GM19193 (cell line): Measurements from ENCODE around the gene GATD1.

ENCODE experiments used
- POLR2A ChIP-seq: IDR thresholded peaks from 4 replicates; pipeline ENCODE4 v1.6.1; 2011; ENCODE audit not compliant: insufficient read depth, insufficient read length; ENCODE audit errors: extremely low read depth

Gene GATD1

DNA sequence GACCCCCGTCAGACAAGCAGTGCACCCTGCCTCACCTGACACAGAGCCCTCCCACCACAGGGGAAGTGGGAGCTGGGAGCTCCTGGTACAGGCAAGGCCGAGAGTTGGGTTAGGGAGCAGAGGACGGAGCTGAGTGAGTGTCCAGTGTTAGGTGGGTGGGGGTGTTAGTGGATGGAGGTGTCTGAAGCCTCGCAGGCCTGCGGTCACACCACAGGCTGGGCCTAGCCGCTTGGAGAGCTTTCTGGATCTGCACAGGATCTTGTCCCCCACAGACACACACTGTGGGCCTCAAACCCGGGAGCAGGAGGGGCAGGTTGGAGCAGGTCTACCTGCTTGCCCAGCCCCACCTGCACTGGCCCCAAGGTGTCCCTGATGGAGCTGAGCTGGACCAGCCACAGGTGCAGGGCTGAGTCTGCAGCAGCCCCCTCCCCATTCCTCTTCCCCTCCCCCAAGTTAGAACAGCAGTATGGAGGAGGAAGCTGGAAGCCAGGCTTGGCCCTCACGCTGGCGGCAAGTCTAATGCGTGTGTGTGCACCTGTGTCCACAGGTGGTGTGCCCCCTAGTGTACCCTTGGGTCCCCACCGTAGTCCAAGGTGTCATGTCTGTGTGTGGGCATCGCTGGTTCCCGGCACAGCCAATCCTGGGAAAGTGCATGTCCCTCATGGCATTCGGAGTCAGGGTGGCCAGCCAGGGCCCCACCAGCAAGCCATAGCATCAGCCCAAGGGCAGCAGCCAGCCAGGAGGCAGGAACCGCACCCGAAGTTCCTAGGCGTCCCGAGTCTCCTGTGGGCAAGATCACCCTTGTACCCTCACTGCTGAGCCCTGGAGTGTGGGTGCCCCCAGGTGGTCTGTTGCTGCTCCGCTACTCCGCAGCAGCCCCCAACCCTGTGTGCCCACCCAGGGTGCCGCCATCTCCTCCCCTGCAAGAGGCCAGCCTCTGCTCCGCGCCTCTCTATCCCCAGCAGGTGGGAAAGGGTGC, 2.0 kb upstream of the GATD1 start:
- no peak for TF ChIP-seq POLR2A

DNA sequence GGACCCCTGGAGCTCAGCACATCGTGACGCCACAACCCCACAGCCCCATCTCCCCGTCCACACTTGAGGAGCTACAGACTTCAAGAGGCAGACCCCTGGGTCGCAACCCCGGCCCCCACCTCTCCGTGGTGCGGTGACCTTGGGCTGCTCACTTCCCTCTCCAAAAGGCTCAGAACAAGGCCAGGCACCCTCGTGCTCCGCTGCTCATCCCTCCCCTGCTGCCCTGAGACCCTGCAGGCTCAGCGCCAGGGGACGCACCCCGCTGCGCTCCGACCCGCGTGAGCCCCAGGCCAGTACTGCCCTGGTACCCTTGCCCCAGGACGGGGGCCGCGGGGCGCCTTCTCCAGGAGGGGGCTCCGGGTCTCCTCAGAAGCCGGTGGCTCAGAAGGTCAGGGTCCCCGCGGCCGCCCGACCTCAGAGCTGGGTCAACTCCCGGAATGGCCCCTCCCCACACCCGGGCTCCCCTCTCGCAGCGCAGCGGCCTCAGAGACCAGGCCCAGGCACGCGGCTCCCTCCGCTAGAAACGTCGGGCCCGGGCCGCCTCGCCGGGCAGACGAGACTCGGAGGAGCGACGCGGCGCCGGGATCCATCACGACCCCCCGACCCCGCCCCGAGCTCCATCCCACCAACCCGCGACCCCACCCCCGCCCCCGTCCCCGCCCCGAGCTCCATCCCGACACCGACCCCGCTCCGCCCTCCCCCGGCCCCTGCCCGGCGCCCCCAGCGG, 563 bp downstream of the GATD1 start:
- TF ChIP-seq POLR2A: no peak

DNA sequence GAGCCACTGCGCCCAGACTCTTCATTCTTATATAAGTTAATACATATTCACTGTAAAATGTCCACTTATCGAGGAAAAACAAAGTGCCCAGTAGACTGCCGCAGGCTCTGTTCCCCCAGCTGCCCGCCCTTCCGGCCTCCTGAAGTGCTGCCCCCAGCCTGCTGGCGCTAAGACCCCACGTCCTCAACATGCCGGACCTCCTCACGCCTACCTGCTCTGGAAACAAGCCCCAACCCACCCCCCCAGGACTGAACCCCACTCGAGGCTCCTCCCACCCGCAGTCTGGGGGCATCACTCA, 1.1 kb downstream of the GATD1 start:
- no peak for TF ChIP-seq POLR2A

DNA sequence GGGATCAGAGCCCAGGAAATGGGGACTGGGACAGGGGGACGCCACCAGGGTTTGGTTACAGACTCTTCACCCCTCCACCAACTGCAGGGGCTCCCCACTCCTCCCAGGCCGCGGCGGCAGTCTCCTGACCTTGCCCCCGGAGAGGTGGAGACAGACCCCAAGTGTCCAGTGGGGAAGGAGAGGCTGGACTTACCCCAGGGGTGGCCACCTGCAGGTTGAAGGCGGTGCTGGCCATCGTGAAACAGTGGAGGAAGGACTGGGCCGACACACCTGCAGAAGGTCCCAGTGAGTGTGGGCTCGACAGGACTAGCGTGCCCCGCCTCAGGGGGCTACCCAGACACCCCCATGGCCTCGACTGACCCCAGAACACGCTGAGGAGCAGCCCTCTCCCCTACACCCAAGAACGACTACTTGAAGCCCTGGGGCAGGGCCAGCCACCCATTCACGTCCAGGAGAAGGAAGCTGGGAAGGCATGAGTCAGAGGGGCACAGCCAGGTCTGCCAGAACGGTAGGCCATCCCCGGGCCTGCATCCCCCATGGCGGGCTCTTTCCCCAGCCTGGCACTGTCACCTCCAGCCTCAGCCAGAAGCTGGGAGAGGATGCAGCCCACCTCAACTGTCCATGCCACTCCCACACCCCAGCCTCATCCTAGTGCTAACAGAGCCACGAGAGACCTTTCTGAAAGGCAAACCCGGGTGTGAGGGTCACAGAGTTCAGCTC, 2.3 kb downstream of the GATD1 start:
- TF ChIP-seq POLR2A: no peak

DNA sequence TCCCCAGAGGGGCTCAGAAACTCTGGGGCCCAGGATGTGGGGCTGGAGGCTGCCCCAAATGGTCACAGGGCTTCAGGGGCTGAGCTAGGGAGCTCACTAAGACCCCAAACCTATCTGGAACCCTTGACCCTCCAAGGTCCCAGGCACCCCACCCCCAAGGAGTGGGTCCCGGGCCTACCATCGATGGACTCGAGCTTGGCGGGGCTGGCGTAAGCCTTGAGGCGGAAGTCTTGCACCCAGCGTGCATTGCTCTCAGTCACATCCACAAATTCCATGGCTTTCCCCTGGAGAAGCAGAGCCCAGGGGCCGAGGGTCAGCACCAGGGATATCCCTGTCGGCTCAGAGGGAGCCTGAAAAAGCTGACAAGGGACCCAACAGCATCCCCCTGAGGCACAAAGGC, 3.5 kb downstream of the GATD1 start:
- TF ChIP-seq POLR2A: no peak

DNA sequence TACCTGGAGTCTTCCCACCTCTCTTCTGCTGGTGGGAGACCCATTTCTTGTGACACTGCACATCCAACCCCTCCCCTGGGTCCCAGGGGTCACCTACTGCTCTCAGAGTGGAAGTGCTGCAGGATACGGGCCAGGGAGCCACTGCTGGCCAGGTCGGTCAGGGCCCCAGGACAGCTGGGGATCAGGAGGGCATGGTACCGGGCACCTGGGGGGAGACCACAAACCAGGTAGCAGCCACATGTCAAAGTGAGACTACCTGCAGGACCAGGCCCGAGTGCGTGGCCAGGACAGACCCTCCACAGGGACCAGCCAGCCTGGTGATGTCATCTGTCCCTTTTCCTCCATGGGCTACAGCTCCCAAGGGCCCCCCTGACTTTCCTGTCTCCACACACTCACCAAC, 3.9 kb downstream of the GATD1 start:
- no peak for TF ChIP-seq POLR2A

DNA sequence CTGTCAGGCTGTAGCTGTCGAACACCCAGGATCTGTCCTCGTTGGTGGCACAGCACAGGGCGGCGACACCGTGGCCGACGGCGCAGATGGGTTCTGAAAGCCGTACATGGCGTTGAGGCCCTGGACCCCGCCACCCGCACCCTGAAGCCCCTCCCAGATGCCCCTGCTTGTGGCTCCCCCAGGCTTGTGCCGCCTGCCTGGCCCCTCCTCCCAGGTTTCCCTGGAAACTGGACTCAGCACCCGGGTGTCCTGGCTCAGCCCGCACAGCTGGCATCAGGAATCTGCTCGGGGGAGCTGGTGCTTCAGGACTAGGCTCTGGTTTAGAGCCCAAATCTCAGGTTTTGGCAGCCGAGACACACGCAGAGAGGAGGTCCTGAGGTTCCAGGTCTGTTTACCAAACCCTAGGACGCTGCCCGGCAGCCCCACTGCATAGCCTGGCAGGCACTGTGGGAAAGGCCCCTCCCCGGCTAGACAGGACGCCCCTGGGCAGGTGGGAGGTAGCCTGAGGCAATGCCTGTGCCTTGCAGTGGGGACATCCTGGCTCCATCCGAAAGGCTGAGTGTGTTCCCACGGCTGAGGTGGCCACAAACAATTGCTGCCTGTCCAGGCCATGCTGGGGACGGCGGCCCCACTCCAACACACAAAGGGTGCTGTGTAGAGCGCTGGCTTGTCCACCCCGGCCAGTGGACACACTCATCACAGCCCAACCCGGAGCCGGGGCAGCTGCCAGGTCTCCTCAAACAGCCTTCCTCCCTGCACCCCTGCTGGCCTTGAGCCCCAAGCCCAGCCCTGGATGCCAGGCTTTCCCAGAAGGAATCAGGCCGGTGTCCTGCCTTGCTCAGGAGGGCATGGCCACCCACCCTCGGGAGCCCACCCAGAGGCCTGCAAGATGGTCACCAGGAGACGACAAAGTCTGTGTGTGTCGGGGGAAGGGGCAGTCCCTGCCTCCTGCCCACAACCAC, 4.6 kb downstream of the GATD1 start:
- TF ChIP-seq POLR2A: no peak

DNA sequence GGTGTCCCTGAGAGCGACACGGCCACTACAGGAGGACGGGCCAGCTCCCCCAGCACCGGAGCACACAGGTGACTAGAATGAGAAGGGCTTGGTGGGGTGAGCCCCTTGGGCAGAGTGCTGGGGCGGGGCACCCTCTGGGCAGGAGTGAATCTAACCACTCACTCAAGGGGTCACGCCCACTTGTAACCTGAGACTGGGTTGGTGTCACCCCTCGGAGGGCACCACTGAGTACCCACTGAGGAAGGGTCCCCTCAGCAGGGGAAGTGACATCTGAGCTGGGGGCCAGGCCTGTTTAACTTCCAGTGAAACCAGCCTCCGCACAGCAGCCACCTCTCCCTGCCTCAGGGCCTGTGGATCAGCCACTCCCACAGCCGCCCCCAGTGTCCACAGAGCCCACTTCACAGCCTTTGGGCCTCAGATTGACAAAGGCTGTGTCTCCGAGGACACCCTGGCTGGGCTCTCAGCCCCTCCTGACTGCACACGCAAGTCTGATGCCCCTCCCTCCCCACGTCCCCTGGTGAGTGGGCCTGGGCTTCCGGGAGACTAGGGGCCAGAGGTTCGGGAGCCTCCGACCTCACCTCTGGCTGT, 5.6 kb downstream of the GATD1 start:
- TF ChIP-seq POLR2A: no peak

DNA sequence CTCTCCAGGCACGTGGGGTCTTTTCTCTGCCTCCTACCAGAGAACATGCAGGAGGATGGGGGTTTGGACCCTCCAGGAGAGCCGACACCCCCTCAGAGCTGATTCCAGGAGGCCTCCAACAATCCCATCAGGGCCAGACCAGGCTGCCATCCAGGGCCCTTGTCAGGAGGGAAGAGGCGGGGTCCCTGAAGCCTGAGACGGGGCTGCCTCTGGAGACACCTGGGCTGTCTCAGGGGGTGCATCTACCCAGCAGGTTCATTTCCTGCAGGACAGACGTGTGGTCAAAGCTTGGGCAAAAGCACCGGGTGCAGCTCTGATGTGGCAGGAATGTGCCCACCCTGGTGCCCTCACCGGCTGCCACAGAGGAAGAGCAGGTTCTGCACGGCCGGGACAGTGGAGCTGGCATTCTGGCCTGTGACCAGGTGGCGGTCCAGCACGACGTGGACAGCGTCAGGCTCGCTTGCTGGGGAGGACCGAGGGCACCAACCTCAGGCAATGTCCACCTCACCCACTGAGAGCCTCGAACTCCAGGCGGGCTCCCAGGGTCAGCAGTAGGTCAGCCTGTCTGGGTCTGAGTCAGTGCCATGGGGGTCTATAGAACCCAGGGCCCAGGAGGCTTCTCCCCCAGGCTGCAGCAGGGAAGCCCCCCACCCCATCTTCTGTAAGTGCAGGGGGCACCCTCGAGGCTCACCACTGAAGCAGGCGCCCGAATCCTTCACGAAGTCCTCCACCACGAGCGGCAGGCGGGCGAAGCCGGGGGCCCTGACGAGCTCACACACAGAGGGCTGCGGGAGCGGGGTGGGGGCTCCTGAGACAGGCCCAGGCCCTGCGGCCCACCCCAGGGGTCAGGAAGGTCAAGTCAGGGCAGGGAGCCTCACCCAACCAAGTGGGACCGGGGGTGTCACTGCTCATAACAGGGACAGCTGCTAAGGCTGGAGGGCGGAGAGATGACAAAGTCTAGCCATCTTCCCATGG, 6.4 kb downstream of the GATD1 start:
- TF ChIP-seq POLR2A: no peak

DNA sequence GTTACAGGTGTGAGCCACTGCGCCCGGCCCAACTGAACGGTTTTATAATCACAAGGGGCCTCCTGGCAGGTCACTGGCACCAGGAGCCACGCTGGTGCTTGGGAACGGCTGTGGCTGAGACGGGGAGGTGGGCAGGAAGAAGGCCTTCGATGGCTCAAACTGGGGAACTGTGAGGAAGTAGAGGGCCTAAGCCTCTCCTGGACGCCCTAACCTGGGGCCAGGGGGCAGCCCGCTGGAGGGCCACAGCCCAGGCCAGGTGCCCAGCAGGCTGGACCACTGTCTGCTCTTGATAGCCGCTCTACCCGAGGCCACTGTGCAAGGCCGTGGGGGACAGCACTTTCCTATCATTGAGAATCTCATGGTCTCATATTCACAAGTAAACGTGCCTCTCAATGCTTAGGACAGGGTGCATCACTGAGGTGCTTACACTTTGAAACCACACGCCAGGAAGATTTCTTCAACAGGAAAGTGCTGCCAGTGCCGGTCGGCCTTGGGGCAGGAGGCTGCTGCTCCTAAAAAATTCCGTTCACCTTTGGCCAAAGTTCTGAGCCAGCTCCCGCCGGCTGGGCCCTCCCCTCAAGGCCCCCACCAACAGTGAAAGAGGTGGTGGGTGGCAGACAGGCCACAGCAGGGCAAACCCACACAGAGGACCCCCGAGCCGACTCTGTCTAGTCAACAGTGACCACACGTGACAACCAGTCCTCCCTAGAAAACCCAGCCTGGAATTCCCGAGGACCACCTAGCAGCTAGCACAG, 7.2 kb downstream of the GATD1 start:
- no peak for TF ChIP-seq POLR2A

DNA sequence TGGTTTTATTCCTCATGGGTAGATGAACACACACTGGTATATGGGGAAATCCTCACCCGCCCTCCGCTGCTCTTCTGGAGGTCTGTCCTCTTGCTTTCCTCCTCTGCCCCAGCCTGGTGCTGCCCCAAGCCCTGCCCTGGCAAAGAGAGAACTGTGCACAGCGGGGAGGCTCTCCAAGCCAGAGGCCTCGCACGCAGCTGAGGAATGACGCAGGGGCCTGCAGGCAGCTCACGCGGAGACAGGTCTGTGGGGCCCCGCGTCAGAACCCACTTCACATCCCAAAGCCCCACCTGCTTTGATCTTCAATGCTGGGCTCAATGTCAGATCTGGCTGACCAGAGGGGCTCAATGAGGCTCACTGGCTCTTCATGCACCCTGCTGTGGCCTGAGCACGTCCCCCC, 10.0 kb downstream of the GATD1 start:
- no peak for TF ChIP-seq POLR2A

DNA sequence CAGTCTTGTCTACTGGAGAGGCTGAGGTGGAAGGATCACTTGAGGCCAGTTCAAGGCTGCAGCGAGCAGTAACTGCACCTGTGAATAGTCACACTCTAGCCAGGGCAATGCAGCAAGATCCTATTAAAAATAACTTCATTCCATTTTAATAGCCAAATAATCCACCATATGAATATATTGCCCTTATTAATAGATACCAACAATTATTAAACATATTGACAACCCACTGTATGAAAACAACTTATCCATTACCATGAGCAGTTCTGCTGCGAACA, 10.4 kb downstream of the GATD1 start:
- TF ChIP-seq POLR2A: no peak
